NCI-H1092 treated with DMSO at 0.1 percent for 48 hours (cell line): ENCODE results near the gene TRIM3.
"Not testable (repeated sequence)": the region's sequence is repeated elsewhere in the genome, so short reads cannot be mapped to it uniquely, and the experiment has no call there.

Experiments used
- DNase-seq: peaks from one replicate; lab custom pipeline; 2025; lab: John Stamatoyannopoulos, UW

TRIM3 gene

DNA sequence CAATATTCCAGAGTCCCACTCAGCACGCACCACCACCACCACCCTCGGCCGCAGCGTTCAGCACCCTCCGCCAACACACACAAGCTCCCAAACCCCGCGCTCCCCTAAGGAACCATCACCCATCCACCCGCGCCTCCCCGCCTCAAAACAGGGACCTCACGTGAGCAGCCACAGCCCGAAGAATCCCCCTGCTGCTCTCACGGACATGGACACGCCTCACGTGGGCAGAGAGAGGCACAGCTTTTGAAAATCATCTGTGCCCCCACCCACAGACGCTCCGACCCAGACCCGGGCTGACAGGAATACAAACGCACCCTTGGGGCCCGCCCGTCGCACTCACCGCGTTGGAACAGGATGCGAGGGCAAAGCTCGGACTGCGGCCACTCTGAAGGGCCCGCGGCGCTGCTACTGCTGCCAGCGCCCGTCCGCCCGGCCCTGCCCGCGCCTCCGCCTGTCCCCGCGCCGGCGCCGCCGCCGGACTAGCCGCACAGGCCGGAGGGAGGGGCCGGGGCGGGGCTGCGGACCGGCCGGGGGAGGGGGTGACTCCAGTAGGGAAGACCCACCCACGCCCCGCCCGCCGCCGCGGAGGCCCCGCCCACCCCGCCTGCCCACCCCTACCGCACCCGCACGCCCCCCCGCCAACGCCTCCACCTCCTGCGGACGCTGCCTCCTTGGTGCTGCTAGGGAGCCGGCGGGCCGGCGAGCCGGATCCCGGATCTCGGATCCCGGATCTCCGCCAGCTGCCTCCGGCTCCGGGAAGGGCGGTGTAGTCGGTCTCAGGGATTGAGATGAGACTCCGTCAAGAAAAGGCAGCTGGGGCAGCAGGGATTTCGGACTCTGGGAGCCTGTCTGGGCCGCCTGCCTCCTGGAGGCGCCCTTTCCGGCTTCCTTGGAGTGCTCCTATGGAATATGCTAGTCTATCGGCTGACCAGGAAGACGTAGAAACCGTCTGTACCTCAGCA lies at the start of gene TRIM3:
Gene TRIM3, minus strand, starts transcription at position 491 of the 962 bp plus-strand sequence. CDS start 8,246 bp downstream, outside the sequence.
- peak; percentile 76 for DNase-seq

DNA sequence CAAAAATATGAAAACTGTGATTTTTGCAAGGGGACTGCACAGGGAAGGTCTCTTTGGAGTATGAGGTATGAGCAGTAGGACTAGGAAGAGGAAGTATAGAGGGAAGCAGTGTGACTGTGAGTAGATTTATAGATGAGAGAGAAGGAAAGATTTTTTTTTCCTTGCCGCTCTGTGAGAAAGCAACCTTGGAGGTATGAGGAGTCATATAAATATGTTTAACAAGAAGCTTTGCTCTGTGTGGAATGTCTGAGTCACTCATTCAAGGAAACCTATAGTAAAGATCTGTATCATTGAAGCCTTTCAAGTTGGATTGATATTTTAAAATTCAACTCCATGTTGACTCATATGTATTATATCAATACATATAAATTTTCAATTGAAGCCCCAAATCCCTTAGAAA lies 49.5 kb upstream of the TRIM3 start:
- no peak for DNase-seq

DNA sequence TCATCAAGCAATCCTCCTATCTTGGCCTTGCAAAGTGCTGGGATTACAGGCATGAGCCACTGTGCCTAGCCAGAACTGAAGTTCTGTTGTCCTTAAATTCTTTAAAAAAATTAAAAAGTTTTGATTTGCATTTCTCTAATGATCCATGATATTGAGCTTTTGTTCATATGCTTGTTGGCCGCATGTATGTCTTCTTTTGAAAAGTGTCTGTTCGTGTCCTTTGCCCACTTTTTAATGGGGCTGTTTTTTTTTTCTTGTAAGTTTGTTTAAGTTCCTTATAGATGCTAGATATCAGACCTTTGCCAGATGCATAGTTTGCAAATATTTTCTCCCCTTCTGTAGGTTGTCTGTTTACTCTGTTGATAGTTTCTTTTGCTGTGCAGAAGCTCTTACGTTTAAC lies 48.2 kb upstream of the TRIM3 start:
- DNase-seq, result not testable (repeated sequence)

DNA sequence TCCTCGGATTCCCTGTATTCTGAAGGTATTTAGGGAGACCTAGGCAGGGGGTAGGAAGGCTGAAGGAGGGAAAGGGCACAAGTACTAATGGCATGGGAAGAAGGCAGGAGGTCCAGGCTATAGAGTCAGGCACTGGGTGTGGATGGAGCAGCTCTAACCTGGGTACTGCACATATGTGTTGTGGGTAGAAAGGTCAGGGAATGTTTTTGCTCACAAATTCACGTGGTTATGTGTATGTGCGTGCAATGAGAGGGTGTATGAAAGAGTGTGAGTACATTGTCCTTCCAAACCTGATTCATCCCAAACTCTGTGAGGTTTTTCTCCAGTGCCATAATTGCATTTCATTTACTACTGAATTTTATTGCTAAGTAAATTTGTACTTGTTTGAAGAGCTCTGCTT lies 46.5 kb upstream of the TRIM3 start:
- no peak for DNase-seq

DNA sequence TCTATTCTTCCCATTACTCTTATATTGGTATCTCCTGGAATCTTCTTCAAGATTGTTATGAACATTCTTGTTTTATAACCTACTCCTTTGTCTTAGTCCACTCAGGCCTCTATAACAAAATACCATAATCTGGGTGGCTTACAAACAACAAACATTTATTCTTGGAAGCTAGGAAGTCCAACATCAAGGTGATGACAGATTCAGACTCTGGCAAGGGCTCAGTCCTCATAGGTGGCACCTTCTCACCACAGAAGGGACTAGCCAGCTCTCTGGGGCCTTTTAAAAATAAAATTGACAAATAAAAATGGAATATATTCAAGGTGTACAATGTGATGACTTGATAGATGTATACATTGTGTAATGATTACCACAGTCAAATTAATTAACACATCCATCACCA lies 43.1 kb upstream of the TRIM3 start:
- no peak for DNase-seq

DNA sequence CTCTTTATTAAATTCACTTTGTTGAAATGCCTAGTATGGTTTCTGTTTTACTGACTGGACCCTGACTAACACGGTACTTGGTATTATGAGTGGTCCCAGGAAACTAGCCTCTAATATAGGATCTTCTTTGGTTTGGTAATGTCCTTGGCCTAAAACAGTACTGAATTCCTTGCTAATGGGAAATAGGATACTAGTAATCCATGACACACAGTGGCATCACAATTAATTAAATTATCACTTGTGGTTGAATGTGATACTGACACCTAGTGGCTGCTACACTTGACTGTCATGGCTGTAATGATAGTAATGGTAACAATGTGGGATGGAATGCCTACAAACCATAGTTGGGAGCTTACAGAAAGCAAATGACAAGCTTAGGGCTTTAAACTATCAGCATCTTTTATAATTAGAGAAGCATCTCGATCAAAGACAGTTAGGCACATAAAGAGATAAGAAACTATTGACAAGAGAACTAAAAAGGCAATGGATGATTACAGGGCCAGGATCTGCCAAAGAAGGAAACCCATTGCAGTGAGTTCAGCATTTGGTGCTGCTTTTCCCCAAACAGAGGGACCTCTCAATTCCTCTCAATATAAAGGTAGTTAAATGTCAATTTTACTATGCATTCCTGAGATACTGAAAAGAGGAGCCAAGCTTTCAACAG lies 32.0 kb upstream of the TRIM3 start:
- DNase-seq, result peak; percentile 18

DNA sequence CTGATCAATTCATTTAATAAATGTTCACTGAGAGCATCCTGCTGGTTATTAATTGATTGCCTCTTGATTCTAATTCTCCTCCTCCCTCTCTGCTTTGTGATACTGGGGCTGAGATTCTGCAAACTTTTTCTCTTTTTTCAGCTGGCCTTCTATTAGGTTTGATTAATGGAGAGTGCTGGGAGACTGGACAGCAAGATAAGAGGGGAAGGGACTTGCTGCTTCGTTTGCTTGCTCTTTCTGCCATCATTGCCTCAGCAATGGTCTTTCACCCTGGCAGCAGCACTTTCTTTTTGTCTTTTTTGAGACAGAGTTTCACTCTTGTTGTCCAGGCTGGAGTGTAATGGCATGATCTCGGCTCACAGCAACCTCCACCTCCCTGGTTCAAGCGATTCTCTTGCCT lies 30.4 kb upstream of the TRIM3 start:
- DNase-seq, result no peak

DNA sequence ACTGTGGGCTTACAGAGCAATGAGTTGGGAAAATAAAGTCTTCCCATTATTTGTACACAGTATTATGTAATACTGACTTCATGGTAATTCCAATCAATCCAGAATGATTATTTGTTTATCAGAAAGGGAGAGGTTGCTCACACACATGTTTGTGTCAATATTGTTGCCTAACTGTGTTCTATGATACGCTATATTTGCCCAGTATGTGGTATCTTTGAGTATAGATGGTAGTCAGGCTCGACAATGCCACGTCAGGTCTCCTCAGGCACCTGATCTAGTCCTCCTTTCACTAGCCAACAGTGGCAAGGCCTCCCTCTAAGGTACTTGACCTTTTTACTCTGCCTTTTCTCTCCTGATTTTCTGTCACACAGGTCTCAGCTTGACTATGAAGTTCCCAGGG lies 28.6 kb upstream of the TRIM3 start:
- DNase-seq, result no peak

DNA sequence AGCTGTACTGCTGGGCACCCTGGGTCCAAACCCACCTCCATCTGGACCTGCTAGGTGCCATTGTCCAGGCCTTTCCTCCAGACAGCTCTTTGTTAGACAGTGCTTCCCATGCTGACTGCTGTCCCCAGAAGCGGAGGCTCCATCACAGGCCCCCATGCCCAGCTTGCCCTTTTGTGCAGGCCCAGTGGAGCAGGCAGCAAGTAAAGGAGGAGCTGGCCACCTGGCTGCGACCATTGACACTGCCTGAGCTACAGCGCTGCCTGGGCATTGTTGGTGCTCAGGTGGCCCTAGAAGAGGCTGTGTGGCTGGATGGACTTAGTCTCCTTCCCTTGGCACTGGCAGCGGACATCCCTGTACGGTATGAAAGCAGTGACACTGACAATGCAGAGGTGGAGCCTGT lies 24.8 kb upstream of the TRIM3 start:
- no peak for DNase-seq

DNA sequence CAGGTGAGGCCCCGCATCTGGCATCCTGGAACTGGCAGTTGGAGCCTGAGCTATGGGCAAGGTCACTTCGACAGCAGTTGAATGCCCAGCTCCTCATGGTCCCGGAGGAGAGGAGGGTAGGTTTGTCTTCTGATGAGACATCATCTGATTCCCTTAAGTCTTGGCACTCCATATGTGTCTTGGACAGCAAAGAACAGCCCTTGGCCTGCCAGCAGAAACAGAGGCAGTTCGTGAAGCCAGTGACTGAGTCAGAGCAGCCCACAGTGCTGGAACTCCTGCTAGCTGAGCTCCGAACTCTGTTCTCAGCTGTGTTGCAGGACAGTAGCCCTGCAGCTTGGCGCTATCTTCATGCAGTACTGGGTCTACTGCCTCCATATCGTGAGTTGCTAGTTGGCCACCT lies 24.4 kb upstream of the TRIM3 start:
- DNase-seq, result no peak

DNA sequence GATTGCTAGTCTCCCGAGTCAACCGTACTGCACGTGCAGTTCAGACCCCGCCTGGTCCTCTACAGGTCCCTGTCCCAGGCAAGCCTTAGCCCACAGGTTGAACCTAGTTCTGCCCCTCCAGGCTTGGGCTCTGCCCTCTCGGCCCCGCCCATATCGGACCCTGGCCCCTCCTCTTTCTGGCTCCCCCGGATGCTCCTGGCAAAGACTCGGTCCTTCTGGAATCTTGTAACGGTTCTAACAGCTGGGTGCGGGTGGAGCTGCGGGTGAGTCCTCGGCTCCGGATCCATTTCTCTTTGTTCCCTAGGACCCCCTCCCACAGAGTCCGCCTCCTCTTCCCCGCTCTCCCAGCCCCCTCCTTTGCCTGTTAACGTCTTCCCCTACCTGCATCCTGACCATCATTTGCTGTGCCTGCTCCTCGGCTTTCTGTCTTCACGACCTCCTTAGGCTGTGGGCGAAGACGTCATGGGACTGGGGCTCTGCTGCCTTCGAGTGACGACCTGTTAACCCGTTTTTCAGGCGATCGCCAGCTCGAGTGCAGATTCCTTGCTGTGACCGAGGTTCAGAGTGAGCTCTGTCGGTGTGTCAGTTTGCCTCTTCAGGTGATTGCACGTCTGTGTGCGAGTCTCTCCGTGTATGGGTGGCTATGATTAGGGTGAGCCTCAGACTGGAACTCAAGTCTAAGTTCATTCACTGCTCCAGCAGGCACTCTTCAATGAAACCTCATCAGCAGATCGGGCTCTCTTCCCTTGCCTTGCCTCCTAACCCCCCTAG lies 23.5 kb upstream of the TRIM3 start, which contains the start of gene DNHD1:
Gene DNHD1, plus strand, starts transcription at position 212 of the 771 bp plus-strand sequence. CDS start 936 bp downstream, outside the sequence.
- no peak for DNase-seq

DNA sequence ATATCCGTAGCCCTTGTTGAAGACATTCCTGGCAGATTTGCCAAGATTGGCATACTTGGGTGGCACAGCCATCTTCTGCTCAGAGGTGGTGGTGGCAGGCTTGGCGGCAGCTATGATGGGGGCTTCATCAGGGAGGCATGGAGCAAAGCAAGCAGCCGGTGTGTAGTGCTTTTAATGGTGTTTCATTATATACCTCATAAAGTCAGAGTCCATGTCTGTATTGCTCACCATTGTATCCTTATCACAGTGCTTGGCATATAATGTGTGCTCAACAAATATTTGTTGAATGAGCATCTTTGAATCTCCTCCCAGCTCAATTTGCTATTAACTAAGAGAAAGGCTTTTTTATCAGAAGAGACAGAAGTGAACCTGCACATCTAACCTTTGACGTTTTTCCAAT lies 15.6 kb upstream of the TRIM3 start:
- no peak for DNase-seq

DNA sequence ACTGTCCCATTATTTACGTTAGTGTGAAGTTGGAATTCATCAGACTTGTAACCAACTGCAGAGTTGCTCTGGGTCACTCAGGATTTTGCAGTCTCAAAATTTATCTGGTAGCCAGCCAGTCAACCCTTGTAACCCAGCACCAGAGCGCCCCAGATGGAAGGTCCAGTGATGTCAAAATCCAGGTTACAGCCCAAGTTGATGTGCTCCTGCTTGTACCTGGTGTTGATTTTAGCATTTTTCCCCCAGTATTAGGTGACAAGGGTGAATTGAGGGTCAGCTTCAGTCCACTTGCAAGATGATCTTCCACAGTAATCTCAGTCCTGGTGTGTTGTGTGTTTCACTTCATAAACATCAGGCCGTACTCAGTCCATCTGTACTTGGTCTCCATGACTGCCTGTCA lies 15.1 kb upstream of the TRIM3 start:
- no peak for DNase-seq

DNA sequence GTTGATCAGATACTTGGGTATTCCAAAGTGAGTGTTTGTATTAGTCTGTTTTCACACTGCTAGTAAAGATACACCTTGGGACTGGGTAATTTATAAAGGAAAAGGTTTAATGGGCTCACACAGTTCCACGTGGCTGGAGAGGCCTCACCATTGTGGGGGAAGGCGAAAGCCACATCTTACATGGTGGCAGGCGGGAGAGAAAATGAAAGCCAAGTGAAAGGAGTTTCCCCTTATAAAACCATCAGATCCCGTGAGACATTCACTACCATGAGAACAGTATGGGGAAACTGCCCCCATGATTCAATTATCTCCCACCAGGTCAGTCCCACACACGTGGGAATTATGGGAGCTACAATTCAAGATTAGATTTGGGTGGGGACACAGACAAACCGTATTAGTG lies 14.6 kb upstream of the TRIM3 start:
- no peak for DNase-seq

DNA sequence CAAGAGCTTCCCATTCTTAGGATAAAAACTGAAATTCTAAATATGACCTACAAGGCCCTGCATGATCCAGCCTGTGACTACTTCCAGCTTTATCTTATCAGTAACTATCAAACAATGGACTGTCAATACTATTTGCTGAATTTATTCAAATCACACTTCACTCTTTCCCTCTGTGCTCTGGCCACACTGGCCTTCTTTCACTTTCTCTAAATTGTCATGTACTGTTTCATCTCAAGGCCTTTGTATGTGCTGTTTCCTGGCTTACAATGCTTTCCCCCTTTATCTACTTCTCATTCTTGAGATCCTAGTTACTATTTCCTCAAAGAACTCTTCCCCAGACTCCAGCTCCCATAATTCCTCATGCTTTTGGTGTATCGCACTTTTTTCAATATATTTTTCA lies 13.2 kb upstream of the TRIM3 start:
- no peak for DNase-seq

DNA sequence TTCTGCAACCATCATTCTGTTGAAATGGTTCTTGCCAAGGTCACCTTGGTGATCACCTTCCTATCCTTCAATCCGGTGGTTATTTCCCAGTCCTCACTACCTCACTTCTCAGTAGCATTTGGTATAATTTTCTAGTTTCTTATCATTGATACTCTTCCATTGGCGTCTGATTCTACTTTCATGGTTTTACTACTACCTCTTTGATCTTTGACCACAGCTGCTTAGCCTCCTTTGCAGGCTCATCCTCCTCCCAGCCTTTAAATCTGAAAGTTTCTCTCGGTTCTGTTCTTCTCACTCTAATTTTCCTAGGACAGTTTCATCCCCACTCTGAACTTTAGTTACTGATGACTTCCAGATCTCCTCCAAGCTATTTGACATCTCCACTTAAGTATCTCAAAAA lies 12.5 kb upstream of the TRIM3 start:
- DNase-seq, result no peak

DNA sequence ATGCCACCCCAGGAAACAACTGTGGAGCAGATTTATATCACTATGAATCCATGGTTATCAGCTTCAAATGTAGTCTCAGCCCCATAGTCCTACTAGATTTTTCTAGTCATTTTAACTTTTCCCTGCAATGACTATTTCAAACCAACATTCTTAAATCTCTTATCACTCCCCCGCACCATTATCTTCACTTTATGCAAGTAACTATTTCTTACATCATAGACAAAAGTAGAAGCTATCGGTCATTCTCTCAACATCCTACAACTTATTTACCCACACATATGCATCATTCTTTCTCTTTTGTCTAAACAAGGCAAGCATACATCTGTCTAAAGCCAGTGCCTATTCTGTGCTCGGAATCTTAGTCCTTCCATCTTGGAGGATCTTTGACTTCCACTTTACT lies 11.9 kb upstream of the TRIM3 start:
- DNase-seq, result no peak

DNA sequence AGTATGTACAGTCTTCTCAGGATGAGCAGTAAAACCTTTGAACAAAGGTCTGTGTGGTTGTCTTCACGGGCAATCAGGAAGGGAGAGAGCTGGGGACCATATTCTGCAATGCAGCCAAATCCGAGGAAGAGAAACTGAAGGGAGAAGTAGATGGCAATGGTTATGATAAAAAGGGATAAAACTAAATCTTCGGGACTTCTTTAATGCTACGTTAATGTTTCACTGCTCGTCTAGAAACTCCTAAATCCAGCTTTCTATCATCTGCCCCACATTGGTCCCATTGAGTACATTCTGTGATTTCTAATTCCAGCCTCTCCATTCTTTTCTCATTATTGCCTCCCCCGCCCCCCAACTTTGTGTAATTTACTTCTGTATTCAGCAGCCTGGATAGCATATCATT lies 9.3 kb upstream of the TRIM3 start:
- no peak for DNase-seq

DNA sequence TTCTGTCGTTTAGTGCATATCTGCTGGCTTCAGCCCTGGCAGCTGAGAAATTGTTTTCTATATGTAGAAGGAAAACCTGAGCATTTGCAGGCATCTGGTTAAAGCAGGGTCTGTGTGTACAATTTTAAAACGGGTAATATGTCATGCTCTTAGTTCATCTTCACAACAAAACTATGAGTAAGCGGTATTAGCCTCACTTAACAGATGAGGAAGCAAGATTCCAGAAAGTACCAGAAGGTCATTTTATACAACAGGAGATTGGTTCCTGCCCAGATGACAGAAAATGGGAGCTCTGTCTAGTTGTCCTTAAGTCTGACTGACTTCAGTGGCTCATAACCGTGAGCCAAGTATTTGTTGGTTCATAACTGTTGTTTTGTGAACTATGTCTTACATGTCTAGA lies 8.7 kb upstream of the TRIM3 start:
- no peak for DNase-seq

DNA sequence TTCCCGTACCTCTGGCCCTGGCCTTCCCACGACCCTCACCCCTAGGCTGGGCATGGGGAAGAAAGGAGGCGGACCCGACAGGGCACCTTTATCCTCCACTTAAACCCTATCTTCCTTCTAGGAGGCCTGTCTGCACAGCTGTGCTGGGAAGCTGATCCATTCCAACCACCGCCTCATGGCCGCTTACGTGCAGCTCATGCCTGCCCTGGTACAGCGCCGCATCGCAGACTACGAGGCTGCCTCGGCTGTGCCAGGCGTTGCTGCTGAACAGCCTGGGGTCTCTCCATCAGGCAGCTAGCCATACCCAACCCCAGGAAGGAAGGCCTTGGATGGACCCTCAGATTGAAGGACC lies 8.2 kb upstream of the TRIM3 start:
- no peak for DNase-seq

DNA sequence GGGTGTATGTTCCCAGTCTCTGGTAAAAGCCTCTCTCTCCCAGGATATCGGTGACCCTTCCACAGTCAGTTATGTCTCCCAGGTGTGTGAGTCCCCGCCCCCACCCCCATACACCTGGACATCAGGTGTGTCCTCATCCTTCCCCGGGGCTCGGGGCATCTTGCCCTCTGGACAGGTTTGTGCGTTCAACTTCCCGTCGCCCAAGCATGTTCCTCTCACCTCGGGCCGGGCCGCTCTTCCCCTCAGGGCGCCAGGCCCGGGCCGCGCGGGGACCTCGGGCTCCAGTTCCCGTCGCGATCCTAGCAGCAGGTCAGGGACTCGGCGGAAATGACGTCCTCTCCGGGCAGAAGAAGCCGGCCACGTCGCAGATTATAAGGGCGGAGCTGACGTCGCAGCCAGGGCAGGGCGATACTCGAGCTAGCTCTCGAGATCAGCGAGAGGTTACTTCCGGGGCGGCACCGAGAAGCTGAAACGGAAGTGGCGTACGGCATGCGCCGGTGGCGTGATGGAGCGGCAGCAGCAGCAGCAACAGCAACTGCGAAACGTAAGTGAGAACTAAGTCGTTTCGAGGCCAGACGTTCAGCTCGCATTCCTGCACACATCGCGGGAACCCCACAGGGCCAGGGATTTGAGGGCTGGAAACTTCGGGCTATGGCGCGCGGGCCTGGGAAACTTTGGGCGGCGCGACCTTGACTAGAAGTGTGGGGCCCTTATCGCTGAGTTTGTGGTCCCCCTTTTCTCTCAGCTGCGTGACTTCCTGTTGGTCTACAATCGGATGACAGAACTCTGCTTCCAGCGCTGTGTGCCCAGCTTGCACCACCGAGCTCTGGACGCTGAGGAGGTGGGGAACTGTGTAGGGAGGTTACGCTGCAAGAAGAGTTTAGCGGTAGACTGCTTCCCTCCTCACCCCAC lies 7.5 kb upstream of the TRIM3 start, which contains the start of the genes ARFIP2 and TIMM10B:
Gene ARFIP2, minus strand, starts transcription at position 320 of the 912 bp plus-strand sequence. CDS start 910 bp downstream, outside the sequence.
Gene TIMM10B, plus strand, starts transcription at position 490 of the 912 bp plus-strand sequence. Its CDS starts 16 bp downstream, at position 506.
- DNase-seq, result peak; percentile 97
